ENCODE data around the gene CACNA1B.
"Not testable (repeated sequence)": the region's sequence is repeated elsewhere in the genome, so short reads cannot be mapped to it uniquely, and the experiment has no call there.

The CACNA1B gene

DNA sequence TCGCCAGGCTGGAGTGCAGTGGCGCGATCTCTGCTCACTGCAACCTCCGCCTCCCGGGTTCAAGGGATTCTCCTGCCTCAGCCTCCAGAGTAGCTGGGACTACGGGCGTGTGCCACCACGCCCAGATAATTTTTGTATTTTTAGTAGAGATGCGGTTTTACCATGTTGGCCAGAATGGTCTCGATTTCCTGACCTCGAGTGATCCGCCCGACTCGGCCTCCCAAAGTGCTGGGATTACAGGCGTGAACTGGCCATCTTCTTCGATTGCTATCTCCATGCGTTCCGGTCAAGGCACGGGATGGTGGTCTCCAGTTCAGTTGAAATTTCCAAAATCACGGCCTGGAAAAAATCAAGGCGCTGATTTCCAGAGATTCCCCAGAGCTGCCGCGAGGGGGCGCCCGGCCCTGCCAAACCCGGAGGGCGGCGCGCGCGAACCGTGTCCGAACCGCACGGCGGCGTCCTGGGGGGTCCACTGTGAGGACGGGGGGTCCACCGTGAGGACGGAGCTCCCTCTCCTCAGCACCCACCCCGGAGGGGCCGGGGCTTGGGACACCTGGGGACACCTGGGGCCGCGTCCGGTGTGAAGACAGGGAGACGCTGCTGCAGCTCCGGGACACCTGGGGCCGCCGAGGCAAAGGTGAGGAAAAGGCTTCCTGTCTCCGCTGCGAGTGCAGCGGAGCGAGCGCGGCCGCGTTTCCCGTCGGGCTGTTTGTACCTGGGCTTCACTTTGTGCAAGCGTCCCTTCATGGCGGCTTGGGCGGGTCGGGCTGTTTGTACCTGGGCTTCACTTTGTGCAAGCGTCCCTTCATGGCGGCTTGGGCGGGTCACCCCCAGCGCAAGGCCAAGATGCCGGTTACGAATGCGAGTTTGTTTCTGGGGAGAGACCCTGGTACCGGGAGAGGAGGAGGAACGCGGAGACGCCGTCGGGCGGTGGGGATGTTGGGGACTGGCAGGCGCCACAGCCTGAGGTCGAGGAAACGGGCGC lies 272.4 kb downstream of the CACNA1B start:
- DNase-seq (ENCODE audit: low read depth in 2 of 2) = not testable (repeated sequence)
- peak overlapping the region; percentile 11 to 14 for H3K4me3 ChIP-seq (replicated peaks in 1 of 2; ENCODE audit: low read depth in 2 of 2, low read length in 2 of 2)

DNA sequence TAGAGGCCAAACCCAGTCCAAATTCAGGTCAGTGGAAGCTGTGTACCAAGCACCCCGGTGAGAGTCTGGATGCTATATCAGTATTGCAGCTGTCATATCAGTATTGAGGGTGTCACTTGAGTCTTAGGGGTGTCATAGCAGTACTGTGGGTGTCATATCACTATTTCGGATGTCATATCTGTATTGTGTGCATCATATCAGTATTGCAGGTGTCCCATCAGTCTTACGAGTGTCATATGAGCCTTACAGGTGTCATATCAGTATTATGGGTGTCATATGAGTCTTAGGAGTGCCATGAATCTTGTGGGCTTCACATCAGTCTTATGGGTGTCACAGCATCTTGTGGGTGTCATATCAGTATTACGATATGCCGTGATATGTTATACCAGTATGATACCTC lies 278.2 kb downstream of the CACNA1B start:
- H3K4me3 ChIP-seq (replicated peaks in 1 of 2; ENCODE audit: low read depth in 2 of 2, low read length in 2 of 2); DNase-seq (ENCODE audit: low read depth in 2 of 2): not testable (repeated sequence)

DNA sequence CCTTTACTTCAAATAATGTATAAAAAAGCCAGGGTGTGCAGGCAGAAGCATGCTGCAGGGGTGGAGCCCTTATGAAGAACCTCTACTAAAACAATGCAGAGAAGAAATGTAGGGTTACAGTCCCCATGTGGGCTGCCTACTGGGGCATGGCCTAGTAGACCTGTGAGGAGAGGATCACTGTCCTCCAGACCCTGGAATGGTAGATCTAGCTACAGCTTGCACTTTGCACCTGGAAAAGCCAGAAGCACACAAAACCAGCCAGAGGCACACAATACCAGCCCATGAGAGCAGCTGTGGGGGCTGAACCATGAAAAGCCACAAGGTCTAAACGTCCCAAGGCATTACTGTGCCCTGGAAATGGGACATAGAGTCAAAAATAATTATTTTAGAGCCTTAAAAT lies 289.2 kb downstream of the CACNA1B start:
- not testable (repeated sequence) for DNase-seq (ENCODE audit: low read depth in 2 of 2); H3K4me3 ChIP-seq (replicated peaks in 1 of 2; ENCODE audit: low read depth in 2 of 2, low read length in 2 of 2)
